GM12865 (cell line): Measurements from ENCODE around the gene NME4.

Experiments
- DNase-seq: peaks from one replicate; pipeline ENCODE4 v3.0.0; 2010; ENCODE audit warnings: low read depth
- H3K4me3 ChIP-seq: 2 replicates; pipeline ENCODE4 v1.5.1; 2011; ENCODE audit warnings: mild to moderate bottlenecking, low read depth, low read length, control low read depth
- CTCF ChIP-seq: IDR thresholded peaks from 2 replicates; pipeline ENCODE4 v1.5.1; 2011; ENCODE audit warnings: low read length, control low read depth, low read depth, inconsistent platforms; ENCODE audit not compliant: insufficient read depth; ENCODE audit errors: missing control alignments

The NME4 gene

GRCh38 chr16:353404-354290 is 43.4 kb upstream of the NME4 start:
- no peak for TF ChIP-seq CTCF
- DNase-seq: no peak
- peak overlapping the region; percentile 32; the same call in 1 of the 2 replicates for H3K4me3 ChIP-seq

DNA sequence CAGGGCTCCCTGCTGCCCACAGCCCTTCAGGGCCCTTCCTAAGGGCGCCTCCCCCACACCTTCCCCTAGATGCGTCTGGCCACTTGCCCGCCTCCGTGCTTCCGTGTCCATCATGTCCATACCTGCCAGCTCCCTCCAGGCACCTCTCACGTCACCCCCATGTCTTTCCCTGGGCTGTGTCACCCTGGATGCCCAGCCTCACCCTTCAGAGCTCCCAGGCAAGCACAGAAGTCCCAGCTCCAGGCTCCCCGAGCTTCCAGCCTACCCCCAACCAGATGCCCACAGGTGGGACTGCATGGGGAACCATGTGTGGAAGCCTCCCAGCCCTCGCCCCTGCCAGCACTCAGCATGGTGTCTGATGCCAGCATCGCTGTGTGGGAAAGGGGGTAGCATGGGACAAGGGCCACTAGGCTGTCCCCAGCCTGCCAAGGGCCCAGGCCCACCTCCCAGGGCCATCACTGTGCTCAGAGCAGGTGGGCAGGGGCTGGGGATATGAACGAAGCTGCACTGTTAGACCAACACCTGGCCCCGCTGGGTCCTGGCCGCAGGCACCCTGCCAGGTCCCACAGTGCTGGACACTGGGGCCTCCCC is 42.6 kb upstream of the NME4 start:
- TF ChIP-seq CTCF: no peak

DNA sequence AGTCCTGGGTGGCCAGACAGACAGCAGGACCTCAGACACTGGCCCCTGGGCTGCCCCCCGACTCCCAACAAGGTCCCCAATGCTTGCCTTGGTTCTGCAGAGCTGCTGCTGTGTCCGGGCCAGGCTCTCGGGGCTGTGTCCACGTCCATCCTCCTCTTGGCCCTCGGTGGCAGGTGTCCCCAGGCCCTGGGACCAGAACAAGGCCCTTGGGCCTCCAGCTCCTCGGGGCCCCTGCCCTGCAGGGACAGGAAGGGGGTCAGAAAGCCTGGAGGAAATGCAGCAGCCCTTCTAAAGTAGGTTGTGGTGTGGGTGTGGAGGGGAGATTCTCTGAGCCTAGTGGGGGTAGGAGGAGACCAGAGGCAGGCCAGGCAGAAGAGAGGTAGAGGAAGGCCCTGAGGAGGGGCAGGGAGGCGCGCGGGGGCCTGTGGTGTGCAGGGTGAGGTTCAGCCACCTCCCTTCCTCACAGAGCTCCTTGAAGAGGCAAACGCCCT is 42.0 kb upstream of the NME4 start:
- H3K4me3 ChIP-seq: no peak overlapping the region
- no peak for TF ChIP-seq CTCF

More for the DNA sequence above, 42.6 kb upstream of the NME4 start:
- H3K4me3 ChIP-seq: no peak overlapping the region
- DNase-seq: no peak

GRCh38 chr16:356741-357140 is 40.3 kb upstream of the NME4 start:
- no peak for DNase-seq
- no peak for TF ChIP-seq CTCF
- no peak overlapping the region for H3K4me3 ChIP-seq

More for the DNA sequence above, 42.0 kb upstream of the NME4 start:
- no peak for DNase-seq

DNA sequence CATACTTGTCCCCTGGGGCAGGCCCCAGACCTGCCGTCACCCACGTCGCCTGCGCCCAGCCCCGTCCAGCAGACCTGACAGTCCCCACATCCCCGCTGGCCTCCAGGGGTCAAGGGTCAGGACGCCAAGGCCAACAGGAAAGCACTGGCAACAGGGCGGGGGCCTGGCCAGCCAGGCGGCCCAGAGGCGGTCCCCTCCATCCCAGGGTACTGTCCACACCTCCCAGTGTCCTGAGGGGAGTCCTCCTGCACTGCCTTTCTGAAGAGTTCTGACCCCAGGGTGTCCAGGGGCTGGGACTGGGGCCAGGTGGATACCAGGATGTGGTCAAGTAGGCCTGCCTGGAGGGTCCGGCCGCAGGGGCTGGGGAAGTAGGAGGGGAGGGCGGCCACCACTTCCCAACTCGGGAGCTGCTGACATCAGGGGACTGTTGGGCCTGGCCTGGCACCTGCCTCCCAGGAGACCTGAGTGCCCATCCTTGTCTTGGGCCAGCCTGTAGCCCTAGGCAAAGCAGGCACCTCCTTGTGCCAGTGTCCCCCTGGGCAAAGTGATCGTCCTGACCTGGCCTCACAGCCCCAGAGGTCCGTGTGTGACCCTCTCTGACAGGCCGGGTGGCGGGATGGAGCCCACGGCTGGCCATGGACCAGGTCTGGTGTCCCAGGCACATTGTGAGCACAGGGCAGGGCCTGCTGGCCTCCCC is 37.8 kb upstream of the NME4 start:
- no peak for DNase-seq
- H3K4me3 ChIP-seq: no peak overlapping the region
- TF ChIP-seq CTCF: no peak

- no peak for TF ChIP-seq CTCF
Observed at GRCh38 chr16:359871-360697, 36.9 kb upstream of the NME4 start.

More at GRCh38 chr16:359871-360697, 36.9 kb upstream of the NME4 start:
- no peak for DNase-seq
- H3K4me3 ChIP-seq: no peak overlapping the region
